ENCODE data around the gene DDX39A.

GRCh38 chr19:14408491-14409145 lies 10.5 kb downstream of the DDX39A start:
- TF ChIP-seq PREB (CRISPR knock-in tag; IDR thresholded peaks at IDR 0.05) (no peak), ZNF740 (CRISPR knock-in tag; IDR thresholded peaks at IDR 0.05) (no peak)
